DND-41 (cell line): ENCODE results near the gene CABLES2.

Experiments used
- ATAC-seq: fragments of 200-7000 bp; cut with Tn5 transposase; 3 replicates; pipeline ENCODE4 v1.9.1; 2021; ENCODE audit warnings: low read depth; ENCODE audit not compliant: insufficient read depth
- DNase-seq: peaks from one replicate; pipeline ENCODE4 v3.0.0-alpha.2; 2020
- H2AFZ ChIP-seq: 2 replicates; pipeline ENCODE4 v1.6.0; 2012; ENCODE audit warnings: low read depth, low read length
- H3K27ac ChIP-seq: 2 replicates; pipeline ENCODE4 v1.5.1; 2012; ENCODE audit warnings: low read length, inconsistent platforms
- H3K27me3 ChIP-seq: fragments of 200-600 bp; sonication (generic); 2 replicates; pipeline ENCODE4 v1.6.0; 2012; ENCODE audit warnings: low read length, mild to moderate bottlenecking, inconsistent platforms; ENCODE audit not compliant: insufficient read depth, poor library complexity
- H3K36me3 ChIP-seq: 2 replicates; pipeline ENCODE4 v1.5.1; 2012; ENCODE audit warnings: low read length, inconsistent platforms; ENCODE audit not compliant: insufficient read depth
- H3K4me1 ChIP-seq: 2 replicates; pipeline ENCODE4 v1.5.1; 2012; ENCODE audit warnings: mild to moderate bottlenecking, low read length; ENCODE audit not compliant: insufficient read depth
- H3K4me2 ChIP-seq: 2 replicates; pipeline ENCODE4 v1.6.0; 2012; ENCODE audit warnings: mild to moderate bottlenecking, moderate library complexity, low read length, inconsistent platforms; ENCODE audit not compliant: insufficient read depth
- H3K4me3 ChIP-seq, 2 experiments: fragments of 200-600 bp in 1 of 2; shearing (Covaris generic) in 1 of 2; 2 replicates each; pipeline ENCODE4 v1.5.1; 2012 to 2016; ENCODE audit warnings: inconsistent platforms in 2 of 2, low read length in 2 of 2, mild to moderate bottlenecking in 2 of 2, low read depth in 1 of 2, moderate library complexity in 1 of 2
- H3K79me2 ChIP-seq: 2 replicates; pipeline ENCODE4 v1.6.0; 2012; ENCODE audit warnings: low read length, inconsistent platforms; ENCODE audit not compliant: insufficient read depth
- H3K9ac ChIP-seq: 2 replicates; pipeline ENCODE4 v1.6.0; 2012; ENCODE audit warnings: low read depth, mild to moderate bottlenecking, inconsistent platforms, low read length, moderate library complexity
- H3K9me3 ChIP-seq: 2 replicates; pipeline ENCODE4 v1.5.1; 2012; ENCODE audit warnings: low read length, moderate library complexity, mild to moderate bottlenecking, inconsistent platforms; ENCODE audit not compliant: insufficient read depth, severe bottlenecking
- H4K20me1 ChIP-seq: 2 replicates; pipeline ENCODE4 v1.6.0; 2012; ENCODE audit warnings: low read length; ENCODE audit not compliant: insufficient read depth
- EZH2 ChIP-seq: IDR thresholded peaks from 3 replicates; pipeline ENCODE4 v1.6.1; 2012; ENCODE audit warnings: borderline replicate concordance, low read depth, mild to moderate bottlenecking, moderate library complexity, low read length, inconsistent platforms; ENCODE audit not compliant: severe bottlenecking
- TF ChIP-seq, protein P1 (sequence below): IDR thresholded peaks from 2 replicates; pipeline ENCODE4 v1.5.1; 2012; ENCODE audit warnings: borderline replicate concordance, low read length, moderate library complexity, mild to moderate bottlenecking; ENCODE audit not compliant: poor library complexity, severe bottlenecking; ENCODE audit errors: extremely low read depth

The CABLES2 gene

GRCh38 chr20:62350629-62351422, 56.3 kb downstream of the CABLES2 start:
- ATAC-seq (no peak), DNase-seq (no peak)
- no peak overlapping the region for H3K4me3 ChIP-seq
- no peaks in the 10 kb centered on the region for H3K4me1 ChIP-seq
- no peak overlapping the region for H3K27ac ChIP-seq
- TF ChIP-seq, protein P1, sequence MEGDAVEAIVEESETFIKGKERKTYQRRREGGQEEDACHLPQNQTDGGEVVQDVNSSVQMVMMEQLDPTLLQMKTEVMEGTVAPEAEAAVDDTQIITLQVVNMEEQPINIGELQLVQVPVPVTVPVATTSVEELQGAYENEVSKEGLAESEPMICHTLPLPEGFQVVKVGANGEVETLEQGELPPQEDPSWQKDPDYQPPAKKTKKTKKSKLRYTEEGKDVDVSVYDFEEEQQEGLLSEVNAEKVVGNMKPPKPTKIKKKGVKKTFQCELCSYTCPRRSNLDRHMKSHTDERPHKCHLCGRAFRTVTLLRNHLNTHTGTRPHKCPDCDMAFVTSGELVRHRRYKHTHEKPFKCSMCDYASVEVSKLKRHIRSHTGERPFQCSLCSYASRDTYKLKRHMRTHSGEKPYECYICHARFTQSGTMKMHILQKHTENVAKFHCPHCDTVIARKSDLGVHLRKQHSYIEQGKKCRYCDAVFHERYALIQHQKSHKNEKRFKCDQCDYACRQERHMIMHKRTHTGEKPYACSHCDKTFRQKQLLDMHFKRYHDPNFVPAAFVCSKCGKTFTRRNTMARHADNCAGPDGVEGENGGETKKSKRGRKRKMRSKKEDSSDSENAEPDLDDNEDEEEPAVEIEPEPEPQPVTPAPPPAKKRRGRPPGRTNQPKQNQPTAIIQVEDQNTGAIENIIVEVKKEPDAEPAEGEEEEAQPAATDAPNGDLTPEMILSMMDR = no peak
- TF ChIP-seq EZH2 = no peak
- no peaks in the 10 kb centered on the region for H3K27me3 ChIP-seq
- no peaks in the 10 kb centered on the region for H3K79me2 ChIP-seq
- H3K9me3 ChIP-seq = peaks cover 2% of the 10 kb centered on the region
- H3K9ac ChIP-seq = no peak overlapping the region
- H4K20me1 ChIP-seq = no peaks in the 10 kb centered on the region; the same call in 1 of the 2 replicates
- no peak overlapping the region for H2AFZ ChIP-seq
- H3K36me3 ChIP-seq = no peaks in the 10 kb centered on the region
- H3K4me2 ChIP-seq = no peak overlapping the region

DNA sequence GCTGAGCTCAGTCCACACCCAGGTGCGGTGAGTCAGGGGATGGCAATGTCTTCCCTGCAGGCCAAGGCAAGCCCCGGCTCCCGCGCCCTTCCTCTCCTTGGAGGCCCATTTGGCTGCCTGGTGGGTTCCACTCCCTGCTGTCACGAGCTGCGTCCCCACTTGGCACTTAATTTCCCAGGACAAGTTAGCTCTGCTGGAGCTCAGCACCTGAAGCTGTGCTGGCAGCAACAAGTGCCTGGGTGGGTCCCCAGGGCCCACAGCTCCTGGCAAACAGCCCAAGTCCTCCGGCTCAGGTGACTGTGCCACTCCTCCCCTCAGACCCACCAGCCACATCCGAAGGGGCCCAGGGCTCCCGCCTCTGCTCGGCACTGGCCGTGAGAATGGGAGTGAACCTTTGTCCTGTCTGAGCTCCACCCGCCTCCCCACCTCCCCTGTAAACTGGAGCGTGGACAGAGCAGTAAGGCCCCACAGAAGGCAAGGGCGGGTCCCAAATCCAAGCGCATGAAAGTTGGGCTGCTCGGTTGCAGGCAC, 56.9 kb downstream of the CABLES2 start:
- Histone ChIP-seq H3K9me3 (peaks cover 2% of the 10 kb centered on the region), H3K9ac (no peak overlapping the region), H3K4me2 (no peak overlapping the region), H2AFZ (no peak overlapping the region), H3K79me2 (no peaks in the 10 kb centered on the region), H3K27ac (no peak overlapping the region), H3K4me1 (no peaks in the 10 kb centered on the region), H3K27me3 (no peaks in the 10 kb centered on the region), H3K4me3 (no peak overlapping the region), H3K36me3 (no peaks in the 10 kb centered on the region), H4K20me1 (no peaks in the 10 kb centered on the region; the same call in 1 of the 2 replicates)
- DNase-seq (no peak), ATAC-seq (no peak)
- TF ChIP-seq, protein P1 = no peak
- no peak for TF ChIP-seq EZH2

DNA sequence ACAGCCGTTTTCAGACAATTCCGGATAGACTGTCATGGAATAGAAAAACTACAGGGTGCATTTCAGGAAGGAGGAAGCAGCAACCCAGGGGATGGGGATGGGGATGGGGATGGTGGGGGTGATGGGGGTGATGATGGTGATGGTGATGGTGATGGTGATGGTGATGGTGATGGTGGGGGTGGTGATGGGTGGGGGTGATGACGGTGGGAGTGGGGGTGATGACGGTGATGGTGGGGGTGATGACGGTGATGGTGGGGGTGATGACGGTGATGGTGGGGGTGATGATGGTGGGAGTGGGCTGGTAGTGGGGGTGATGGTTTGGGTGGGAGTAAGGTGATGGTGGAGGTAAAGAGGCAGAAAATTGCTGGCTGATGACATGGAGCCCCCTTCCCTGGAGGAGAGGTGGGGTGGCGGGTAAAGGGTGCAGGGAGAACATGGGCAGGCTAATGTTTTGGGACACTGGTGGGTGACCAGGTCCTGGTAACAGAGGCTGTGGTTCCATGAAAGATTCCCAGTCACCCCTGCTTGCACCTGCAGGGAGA, 57.5 kb downstream of the CABLES2 start:
- H3K9me3 ChIP-seq = peaks cover 2% of the 10 kb centered on the region
- H2AFZ ChIP-seq = no peak overlapping the region
- no peaks in the 10 kb centered on the region for H3K36me3 ChIP-seq
- no peaks in the 10 kb centered on the region for H3K27me3 ChIP-seq
- no peak overlapping the region for H3K4me3 ChIP-seq
- no peaks in the 10 kb centered on the region; the same call in 1 of the 2 replicates for H4K20me1 ChIP-seq
- no peaks in the 10 kb centered on the region for H3K4me1 ChIP-seq
- TF ChIP-seq, protein P1 = no peak
- no peak for TF ChIP-seq EZH2
- H3K79me2 ChIP-seq = no peaks in the 10 kb centered on the region
- H3K9ac ChIP-seq = no peak overlapping the region
- no peak overlapping the region for H3K27ac ChIP-seq
- DNase-seq (no peak), ATAC-seq (no peak)
- H3K4me2 ChIP-seq = no peak overlapping the region
